GM18870 (cell line): ENCODE measurements around the gene COL6A2.

ENCODE experiments used
- ATAC-seq: cut with Tn5 transposase; IDR thresholded peaks from one replicate; pipeline ENCODE4 v1.9.1; 2021; ENCODE audit warnings: moderate library complexity; ENCODE audit not compliant: unreplicated experiment

The COL6A2 gene

GRCh38 chr21:46124083-46124925 is 26.4 kb downstream of the COL6A2 start:
- ATAC-seq: no peak

DNA sequence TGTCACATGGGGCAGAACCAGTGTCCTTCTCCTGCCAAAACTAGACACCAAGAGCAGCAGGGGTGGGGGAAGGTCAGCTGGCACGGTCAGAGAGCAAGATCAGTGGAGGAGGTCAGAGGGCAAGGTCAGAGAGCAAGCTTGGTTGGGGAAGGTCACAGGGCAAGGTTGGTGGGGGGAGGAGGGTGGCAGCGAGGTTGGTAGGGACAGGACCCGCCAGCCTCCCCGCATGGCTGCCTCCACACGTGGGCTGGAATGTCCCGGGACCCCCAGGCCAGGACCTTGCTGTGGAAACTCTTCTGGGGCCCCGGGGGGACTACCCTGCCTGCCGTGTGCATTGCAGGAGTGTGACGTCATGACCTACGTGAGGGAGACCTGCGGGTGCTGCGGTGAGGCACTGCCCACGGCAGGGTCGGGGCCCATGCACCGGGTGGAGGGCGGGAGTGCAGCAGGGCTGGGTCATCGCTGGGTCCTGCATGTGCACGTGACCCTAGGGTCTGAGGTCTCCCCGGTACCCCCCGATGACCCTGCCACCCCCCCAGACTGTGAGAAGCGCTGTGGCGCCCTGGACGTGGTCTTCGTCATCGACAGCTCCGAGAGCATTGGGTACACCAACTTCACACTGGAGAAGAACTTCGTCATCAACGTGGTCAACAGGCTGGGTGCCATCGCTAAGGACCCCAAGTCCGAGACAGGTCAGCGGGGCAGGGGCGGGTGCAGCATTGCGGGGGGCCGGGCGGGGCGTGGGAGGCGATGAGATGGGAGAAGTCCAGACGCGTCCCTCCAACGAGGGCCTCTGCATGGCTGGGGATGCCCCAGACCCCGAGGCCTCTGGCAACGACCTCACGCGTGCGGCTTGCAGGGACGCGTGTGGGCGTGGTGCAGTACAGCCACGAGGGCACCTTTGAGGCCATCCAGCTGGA is 27.3 kb downstream of the COL6A2 start:
- ATAC-seq: no peak

DNA sequence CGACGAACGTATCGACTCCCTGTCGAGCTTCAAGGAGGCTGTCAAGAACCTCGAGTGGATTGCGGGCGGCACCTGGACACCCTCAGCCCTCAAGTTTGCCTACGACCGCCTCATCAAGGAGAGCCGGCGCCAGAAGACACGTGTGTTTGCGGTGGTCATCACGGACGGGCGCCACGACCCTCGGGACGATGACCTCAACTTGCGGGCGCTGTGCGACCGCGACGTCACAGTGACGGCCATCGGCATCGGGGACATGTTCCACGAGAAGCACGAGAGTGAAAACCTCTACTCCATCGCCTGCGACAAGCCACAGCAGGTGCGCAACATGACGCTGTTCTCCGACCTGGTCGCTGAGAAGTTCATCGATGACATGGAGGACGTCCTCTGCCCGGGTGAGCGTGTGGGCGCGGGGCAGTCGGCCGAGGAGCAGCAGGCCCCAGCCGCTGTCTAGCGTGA is 28.0 kb downstream of the COL6A2 start:
- ATAC-seq: no peak

DNA sequence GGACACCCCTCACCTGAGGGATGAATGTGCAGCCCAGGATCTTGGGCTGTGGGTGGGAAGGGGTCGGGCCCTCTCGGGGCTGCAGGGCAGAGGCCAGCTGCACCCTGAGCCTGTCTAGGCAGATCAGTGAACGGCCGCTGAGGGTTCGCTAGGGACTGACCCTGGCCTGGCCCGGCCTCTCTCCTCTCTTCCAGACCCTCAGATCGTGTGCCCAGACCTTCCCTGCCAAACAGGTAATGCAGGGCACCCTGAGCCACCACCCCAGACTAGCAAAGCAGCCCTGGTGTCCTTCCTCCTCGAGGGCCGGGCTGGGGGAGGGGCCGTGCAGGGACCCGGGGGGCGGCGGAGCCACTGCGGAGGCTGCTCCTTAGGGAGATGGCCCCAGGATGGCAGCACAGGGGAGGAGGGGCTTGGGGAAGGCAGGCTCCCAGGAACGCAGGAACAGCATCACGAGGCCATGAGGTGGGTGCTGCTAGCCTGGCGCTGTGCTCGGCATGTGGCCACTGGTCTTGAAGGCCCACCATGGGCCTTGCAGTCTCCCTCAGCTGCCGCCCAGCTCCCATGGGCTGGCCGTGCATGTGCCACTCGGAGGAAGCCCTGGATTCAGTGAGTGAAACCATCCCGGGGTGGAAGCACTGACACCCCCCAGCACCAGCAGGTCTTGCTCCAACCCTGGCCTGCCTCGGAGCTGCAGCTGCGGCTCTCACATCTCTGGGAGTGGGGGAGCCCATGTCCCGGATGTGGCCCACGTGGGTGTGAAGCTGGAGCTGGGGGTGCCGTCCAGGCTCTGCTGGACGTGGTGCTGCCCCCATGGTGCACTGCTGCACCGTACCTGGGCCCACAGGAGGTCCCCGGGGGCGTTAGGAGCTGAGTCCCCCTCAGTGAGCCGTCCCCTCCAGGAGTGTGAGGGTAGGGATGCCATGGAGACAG is 28.7 kb downstream of the COL6A2 start:
- no peak for ATAC-seq

DNA sequence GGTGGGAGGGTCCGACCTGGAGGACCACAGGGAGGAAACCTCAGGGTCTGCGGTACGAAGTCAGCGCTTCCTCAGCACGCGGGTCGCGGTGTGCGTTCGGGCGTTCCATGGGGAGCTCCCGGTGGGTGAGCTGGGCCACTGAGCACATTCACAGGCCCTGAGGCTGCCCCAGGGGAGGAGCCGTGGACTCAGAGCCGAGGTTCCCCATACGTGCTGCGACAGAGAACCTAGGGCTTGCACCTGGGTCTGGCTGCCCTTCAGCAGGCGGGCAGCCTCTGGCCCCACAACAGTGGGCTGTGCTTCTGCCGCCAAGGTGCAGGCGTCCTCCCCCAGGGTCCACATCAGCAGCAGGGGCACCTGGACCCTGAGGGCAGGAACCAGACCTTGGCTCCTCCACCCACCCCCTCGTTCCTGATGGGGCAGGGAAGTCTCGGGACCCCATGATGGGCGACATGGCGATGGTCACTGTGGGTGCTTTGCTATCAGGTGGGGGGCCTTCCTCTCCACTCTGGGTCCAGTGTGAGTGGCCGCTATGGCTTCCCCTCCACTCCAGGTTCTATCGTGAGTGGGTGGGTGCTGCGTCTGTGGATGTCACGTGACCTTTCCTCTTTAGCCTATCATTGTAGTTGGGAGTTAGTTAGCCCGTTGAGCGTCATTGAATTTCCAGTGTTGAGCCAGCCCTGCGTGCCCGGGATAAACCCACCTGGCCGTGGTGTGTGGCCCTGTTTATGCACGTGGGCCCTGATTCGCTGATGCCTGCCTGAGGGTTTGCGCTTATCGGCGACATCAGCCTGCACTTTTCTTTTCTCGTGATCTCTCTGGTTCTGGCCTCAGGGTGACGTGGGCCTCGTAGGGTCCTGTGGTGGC is 29.6 kb downstream of the COL6A2 start:
- ATAC-seq: no peak

DNA sequence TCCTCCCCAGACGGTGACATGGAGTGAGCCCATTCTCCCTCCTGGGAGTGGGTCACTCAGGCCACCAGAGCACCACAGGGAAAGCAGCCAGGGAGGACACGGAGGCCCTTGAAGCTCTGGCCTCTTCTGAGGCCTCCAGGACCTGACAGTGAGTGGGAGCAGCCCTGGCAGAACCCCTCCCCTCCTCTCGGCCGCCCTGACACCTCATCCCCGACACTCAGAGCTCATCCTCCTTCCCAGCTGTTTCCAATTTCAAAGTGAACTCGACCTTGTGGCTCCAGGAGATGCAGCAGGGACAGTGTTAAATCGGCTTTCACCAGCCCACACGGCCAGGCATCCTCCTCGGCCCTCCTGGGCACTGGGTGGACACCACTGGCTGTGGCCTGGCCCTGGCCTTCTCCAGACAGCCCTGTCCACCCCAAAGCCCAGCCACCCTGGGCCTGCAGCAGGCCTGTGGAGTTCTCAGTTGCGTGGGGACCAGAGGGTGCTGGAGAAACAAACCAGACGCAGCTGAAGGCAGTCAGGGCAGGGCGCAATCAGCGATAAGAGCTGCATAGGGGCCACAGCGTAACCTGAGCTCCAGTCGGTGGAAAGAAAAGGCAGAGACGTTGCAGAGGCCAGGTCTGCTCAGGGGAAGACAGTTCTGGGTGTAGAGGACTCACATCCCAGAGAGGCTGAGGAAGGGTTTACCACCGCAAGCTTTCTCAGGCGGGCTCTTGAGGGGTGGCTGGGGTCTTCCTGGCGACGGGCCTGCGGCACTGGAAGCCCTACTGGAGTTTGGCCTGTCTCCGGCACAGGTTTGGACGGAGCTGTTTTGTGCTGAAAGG is 30.4 kb downstream of the COL6A2 start:
- no peak for ATAC-seq

DNA sequence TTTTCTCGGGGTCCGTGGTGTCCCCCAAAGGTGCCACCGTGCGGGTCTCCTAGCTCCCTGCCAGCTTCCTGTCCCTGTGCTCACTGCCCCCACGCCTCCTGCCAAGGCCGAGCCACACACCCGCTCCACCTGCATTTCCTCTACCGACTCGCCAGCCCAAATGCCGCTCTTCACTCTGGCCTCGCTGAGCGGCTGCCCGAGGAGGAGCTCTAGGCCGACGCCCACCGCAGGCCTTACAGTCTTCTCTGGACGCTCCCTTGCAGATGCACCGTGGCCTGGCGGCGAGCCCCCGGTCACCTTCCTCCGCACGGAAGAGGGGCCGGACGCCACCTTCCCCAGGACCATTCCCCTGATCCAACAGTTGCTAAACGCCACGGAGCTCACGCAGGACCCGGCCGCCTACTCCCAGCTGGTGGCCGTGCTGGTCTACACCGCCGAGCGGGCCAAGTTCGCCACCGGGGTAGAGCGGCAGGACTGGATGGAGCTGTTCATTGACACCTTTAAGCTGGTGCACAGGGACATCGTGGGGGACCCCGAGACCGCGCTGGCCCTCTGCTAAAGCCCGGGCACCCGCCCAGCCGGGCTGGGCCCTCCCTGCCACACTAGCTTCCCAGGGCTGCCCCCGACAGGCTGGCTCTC is 31.1 kb downstream of the COL6A2 start:
- ATAC-seq: no peak

DNA sequence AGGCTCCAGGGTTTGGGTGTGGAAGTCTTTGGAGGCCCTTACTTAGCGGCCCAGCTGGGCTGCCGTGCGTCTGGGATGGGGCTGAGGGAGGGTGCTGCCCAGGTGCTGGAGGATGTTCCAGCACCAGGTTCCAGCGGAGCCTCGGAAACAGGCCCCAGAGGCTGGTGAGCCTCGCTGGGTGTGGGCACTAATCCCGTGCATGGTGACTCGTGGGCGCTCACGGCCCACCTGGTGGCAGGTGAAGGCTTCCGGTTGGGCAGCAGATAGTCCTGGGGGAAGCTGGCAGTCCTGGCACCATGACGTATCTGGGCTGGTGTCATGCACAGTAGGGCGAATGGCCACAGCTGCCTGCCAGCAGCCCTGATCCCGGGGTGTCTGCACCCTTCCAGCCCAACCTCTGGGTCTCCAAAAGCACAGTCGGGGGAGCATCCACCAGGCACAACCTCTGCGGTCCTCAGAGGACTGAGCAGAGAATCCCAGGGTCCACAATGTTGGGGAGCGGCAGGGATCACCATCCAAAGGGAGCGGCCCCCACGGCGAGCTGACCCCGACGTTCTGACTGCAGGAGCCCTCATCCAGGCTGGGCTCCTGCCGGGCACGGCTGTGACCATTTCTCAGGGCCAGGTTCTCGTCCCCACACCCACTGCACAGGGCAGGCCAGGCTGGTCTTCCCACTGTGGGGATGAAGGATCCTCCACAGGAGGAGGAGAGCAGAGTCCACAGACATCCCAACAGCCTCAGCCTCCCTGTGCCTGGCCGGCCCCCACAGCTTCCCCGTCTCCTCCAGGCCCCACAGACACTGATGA is 32.1 kb downstream of the COL6A2 start:
- ATAC-seq: no peak

GRCh38 chr21:46130831-46131587 is 33.1 kb downstream of the COL6A2 start:
- ATAC-seq: no peak

GRCh38 chr21:46131588-46131837 is 33.6 kb downstream of the COL6A2 start:
- no peak for ATAC-seq

- ATAC-seq: no peak
Observed at GRCh38 chr21:46131838-46132651, 34.1 kb downstream of the COL6A2 start.

DNA sequence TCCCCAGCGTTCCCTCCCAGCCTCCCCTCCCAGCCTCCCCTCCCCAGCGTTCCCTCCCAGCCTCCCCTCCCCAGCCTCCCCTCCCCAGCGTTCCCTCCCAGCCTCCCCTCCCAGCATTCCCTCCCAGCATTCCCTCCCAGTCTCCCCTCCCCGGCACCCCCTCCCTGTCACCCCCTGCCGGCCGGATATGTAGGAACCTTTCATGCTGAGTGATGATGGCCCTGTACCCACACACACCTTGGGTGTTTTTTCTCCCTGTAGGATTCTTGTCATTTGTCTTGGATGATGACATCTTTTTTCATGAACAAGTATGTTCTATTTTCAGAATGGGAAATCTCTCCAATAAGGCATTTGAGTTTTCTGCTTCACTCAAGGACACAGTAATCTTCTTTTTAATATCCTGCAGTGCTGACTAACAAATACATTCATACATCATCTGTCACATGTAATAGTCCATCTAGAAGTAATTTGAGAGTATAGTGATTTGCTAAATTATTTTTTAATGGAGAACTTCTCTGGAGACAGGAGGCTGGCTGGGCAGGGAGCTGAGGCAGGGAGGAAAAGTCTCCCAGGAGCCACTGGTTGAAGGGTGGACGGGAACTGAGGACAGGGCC is 38.0 kb downstream of the COL6A2 start:
- ATAC-seq: no peak

DNA sequence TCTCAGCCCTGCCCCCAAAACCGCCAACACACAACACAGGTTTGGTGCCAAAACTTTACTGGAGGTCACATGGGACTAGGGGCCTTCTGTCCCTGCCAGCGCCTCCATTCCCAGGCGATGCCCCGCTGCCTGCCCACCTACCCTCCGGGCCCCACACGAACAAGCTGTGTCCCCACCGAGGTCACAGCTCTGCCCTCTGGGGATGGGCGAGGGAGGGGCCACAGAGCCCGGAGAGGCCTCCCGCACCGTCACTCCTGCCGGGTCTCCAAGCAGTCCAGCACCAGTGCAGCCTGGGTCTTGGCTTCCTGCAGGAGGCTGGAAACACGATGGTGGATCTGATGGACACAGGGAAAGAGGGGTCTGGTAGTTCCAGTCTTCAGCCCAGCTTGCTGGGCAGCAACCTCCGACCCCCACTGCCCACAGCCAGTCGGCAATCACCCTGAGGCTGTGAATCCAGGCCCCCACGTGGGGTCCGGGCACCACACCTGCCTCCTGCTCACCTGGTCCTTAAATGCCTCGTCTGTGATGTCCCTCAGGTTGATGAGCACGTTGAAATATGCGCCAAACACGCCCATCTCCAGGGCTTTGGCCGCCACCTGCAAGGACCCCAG is 38.9 kb downstream of the COL6A2 start:
- no peak for ATAC-seq

DNA sequence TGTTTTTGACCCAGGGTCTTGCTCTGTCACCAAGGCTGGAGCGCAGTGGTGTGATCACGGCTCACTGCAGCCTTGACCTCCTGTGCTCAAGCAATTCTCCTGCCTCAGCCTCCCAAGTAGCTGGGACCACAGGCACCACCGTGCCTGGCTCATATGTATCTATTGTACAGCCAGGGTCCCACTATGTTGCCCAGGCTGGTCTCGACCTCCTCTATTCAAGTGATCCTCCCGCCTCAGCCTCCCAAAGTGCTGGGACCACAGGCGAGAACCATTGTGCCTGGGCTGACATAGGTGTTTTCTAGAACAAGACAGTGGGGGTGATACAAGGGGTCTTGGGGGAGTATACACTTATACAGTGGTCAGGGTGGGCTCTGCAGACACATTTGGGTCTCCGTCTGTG is 40.0 kb downstream of the COL6A2 start:
- no peak for ATAC-seq

DNA sequence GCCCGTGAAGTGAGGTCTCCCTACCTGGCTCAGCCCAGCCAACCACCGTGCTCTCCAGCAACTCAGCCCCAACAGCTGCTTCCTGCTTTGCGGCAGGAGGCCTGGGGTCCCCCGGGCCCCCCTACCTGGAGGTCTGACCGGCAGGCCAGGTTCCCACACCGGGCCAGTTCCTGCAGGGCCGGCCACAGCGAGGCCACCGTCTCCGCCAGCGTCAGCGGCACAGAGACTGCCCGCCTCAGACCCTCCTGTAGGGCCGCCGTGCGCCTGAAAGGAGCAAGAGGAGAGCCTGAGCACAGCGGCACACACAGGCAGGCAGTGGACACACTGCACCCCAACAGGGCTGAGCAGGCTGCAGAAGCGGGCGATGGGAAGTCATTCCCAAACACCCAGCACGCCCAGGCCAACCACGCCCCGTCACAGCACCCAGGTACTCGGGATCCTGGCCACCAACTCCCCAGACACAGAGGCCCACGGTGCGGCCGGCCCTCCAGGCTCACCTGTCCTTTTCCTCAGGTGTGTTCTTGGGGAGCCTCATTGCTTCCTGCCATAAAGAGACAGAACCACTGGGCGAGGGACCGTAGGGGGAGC is 40.6 kb downstream of the COL6A2 start:
- ATAC-seq: no peak
